Measurements from ENCODE around the gene PARP1.
"Not testable (repeated sequence)": the region's sequence is repeated elsewhere in the genome, so short reads cannot be mapped to it uniquely, and the experiment has no call there.

The PARP1 gene

GRCh38 chr1:226428791-226429461, 21.0 kb upstream of the PARP1 start:
- no peak for DNase-seq (ENCODE audit: low spot score)

GRCh38 chr1:226428348-226428747, 20.5 kb upstream of the PARP1 start:
- no peak for DNase-seq (ENCODE audit: low spot score)

- no peak for DNase-seq (ENCODE audit: low spot score)
Measured at GRCh38 chr1:226427131-226427530, 19.2 kb upstream of the PARP1 start.

GRCh38 chr1:226426395-226426794, 18.5 kb upstream of the PARP1 start:
- DNase-seq (ENCODE audit: low spot score): not testable (repeated sequence)

GRCh38 chr1:226425431-226426031, 17.6 kb upstream of the PARP1 start:
- no peak for DNase-seq (ENCODE audit: low spot score)

DNA sequence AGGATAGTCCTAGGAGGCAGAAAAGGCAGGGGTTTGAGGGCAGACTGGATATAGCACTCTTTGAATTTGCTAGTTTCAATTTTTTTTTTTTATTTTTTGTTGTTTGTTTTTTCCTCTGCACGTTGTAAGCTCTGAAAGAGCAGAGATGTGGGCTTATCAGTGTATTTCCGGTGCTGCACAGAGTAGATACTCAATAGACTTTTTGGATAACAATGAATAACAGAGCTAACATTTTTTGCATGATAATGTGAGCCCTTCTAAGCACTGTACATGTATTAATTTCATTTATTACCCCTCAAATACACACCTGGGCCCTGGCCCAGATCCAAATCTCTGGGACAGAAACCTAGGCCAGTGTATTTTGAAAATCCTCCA, 17.1 kb upstream of the PARP1 start:
- no peak for DNase-seq (ENCODE audit: low spot score)

GRCh38 chr1:226424221-226425003, 16.5 kb upstream of the PARP1 start:
- DNase-seq (ENCODE audit: low spot score): peak; percentile 46

DNA sequence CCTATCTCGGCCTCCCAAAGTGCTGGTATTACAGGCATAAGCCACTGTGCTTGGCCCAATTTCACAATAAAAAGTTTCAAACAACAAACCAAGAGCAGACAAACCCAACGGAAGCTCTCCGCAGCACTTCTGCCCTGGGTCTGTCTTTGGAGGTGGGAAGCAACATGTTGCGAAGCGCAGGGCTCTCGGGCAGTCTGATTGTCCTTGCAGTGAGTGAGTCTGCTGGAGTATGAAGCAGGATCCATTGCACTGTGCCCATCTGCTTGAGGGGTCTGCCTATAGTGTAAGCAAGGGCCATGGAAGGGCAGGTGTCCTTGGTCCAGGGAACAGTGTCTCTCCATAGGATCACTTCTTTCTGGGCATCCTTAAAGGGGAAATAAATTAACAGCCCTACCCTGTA, 14.6 kb upstream of the PARP1 start:
- no peak for DNase-seq (ENCODE audit: low spot score)

DNA sequence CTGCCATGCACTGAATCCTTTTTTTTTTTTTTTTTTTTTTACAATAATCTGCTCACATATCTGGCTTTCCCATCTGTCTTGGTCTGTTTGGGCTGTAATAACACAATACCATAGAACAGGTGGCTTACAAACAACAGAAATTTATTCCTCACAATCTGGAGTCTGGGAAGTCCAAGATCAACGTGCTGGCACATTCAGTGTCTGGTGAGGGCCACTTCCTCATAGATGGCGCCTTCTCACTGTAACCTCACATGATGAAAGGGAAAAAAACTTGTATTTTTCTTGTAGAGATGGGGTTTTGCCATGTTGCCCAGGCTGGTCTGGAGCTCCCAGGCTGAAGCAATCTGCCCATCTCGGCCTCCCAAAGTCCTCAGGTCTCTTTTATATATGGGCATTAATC, 13.0 kb upstream of the PARP1 start:
- no peak for DNase-seq (ENCODE audit: low spot score)

DNA sequence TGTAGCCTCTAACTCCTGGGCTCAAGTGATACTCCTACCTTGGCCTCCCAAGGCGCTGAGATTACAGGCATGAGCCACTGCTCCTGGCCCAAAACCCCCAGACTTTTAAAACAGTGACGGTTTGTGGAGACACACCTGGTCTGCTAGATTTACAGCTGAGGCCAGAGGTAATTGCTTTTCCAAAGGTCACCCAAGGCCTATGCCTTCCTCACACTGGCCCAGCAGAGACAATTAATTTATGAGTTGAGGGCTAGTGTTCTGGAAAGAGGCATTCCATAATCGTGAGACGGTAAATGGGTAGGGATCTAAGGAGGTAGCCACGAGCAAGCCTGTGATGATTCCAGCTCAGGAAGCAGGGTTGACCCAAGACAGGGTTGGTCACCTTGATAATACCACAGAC, 12.4 kb upstream of the PARP1 start:
- DNase-seq (ENCODE audit: low spot score): no peak

DNA sequence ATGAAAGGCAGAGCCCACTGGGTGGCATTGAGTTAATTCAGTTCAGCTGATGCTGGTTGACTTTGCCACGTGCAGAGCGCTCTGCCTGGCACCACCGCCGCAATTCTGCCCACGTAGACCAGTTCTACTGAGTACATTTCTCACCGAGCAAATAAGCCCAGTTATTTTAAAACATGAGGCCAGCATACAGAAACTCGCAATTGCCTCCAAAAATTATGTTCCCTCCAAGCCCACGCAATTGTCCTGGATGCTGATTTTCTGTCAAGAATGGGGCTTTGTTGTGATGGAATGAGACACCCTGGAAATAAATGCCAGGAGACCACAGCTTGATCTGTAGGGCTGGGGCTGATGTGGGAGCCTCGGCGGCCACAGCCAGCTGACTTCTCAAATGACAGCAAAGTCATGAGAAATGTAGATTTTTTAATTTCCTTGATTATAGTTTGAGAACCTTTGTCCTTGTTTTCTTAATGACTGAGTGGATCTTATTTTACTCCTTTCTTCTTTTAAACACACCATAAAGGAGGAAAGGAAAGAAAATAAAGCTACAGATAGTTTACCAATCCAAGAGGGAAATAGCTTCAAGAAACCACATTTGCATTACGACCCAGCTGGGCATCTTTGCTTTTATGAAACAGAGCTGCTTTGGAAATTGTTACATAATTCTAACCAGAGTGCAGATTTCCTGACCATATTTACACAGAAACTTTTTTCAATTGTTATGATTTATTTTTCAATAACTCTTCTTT, 11.6 kb upstream of the PARP1 start:
- no peak for DNase-seq (ENCODE audit: low spot score)

GRCh38 chr1:226417830-226418546, 10.1 kb upstream of the PARP1 start:
- no peak for DNase-seq (ENCODE audit: low spot score)

GRCh38 chr1:226417350-226417749, 9.5 kb upstream of the PARP1 start:
- DNase-seq (ENCODE audit: low spot score): no peak

DNA sequence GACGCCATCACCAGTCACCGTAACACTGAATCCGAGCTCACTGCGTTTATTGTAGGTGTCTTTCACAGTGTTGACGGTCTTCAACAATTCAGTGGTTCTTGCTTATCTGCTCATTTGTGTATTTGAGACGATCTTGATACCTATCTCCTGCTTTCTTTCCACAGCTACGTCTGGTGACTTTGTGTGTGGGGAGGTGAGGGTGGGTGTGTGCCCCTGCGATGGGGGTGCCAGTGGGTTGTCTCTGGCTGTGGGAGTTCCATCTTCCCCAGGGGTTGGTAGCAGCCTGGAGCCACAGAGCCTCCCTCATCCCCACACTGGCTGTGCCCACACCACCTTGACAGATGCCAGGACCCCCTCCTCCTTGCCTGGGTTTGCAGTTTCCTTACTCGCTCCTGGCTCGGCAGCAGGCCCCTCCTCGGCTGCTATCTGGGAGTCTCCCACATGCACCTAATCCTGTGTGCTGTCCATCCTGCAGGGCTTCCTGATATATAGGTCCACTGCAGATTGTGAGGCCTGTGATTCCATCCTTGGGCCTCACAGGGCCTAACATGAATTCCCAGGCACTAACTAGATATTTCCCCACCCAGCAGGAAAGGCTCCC, 6.3 kb upstream of the PARP1 start:
- no peak for DNase-seq (ENCODE audit: low spot score)

DNA sequence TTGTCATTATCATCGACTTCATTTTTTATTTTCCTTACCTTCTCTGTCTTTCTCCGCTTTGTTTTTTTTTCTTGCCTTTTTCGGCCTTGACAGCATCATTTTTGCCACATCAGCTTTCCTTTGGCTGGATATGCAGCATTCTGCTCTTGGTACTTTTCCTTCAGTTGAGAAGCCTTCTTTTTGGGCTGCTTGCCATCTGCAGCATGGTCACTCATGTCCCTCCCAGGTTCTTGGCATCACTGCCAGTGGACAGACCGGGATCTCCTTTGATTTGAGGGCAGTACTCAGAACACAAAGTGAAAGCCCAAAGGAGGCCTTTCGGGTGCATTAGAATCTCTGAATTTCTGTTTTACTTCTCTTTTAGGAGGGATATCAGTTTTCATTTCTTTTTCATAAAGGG, 3.7 kb upstream of the PARP1 start:
- DNase-seq (ENCODE audit: low spot score): no peak

- DNase-seq (ENCODE audit: low spot score): no peak
Measured at GRCh38 chr1:226410958-226411357, 3.1 kb upstream of the PARP1 start.

- DNase-seq (ENCODE audit: low spot score): no peak
Measured at GRCh38 chr1:226409392-226409791, 1.5 kb upstream of the PARP1 start.

- DNase-seq (ENCODE audit: low spot score): no peak
Measured at GRCh38 chr1:226408285-226409184, 642 bp upstream of the PARP1 start.

- DNase-seq (ENCODE audit: low spot score): no peak
Measured at GRCh38 chr1:226407199-226407496, 745 bp downstream of the PARP1 start.

DNA sequence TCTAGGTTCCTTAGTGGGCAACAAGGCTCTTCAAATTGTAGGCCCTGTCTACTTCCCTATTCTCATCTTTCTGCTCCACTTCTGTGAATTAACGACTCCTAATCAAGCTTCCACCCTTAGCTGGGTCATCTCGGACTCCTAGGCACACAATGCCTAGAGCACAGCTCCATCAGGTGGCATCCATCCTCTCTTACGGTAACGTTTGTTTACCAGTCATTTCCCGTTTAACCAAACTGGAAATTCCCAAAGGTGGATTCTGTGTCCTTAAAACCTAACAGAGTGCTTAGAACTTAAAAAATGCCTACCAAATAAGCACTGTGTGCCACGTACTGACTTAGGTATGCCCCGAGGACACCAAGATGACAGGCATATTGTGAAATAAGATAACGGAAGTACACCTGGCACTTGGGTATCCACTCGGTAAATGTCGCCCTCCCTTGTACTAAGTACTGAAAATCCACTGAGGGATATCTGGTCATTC, 1.5 kb downstream of the PARP1 start:
- DNase-seq (ENCODE audit: low spot score): no peak

Measured in iPS-NIHi11 (cell line).